LNCAP (cell line): ENCODE measurements around the gene TSPAN10.

Experiments used
- CTCF ChIP-seq: fragments of 450-650 bp; IDR thresholded peaks from 2 replicates; pipeline ENCODE4 v1.5.1; 2017; ENCODE audit warnings: mild to moderate bottlenecking

The TSPAN10 gene

GRCh38 chr17:81641825-81642489 lies 5.0 kb downstream of the TSPAN10 start:
- no peak for TF ChIP-seq CTCF

GRCh38 chr17:81644496-81644895 lies 7.5 kb downstream of the TSPAN10 start:
- no peak for TF ChIP-seq CTCF

GRCh38 chr17:81644976-81645952 lies 8.3 kb downstream of the TSPAN10 start:
- no peak for TF ChIP-seq CTCF

- no peak for TF ChIP-seq CTCF
Measured at GRCh38 chr17:81646869-81647600, 10.0 kb downstream of the TSPAN10 start.

- no peak for TF ChIP-seq CTCF
Measured at GRCh38 chr17:81647640-81648012, 10.6 kb downstream of the TSPAN10 start.

GRCh38 chr17:81648013-81648706 lies 11.2 kb downstream of the TSPAN10 start:
- no peak for TF ChIP-seq CTCF

GRCh38 chr17:81648707-81649085 lies 11.7 kb downstream of the TSPAN10 start:
- TF ChIP-seq CTCF: no peak
